Measurements from ENCODE around the gene GSTCD. TPM values are rescaled to one million over a fixed set of nuclear protein-coding genes. Genes with fewer than 3 reads are reported as not detected.

The GSTCD gene, protein sequence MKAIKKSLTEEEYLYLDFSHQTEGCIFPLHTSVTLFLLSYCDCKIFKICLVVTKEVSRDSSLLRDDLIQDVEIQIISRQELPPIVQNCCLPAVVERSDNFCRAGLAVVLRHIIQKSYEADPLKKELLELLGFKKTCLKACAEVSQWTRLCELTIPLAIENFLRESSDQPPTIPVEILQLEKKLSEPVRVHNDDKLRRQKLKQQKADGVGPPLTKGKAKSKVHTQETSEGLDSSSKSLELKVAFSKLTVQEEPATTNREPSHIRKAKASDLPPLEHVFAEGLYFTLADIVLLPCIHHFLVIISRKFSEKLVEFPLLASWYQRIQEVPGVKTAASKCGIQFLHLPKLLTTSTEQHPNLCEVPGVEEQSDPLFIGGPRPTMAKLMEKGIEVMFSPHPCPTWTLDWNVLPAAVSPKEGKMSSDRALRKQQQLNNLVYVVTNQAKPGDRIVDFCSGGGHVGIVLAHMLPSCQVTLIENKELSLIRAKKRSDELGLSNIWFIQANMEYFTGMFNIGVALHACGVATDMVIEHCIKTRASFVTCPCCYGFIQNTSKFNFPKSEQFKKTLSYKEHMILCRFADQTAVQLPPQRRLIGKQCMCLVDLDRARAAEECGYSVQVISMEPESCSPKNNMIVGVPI
- polyA plus RNA-seq (2013, experiment 1 of 2), result 3.9 TPM
- polyA plus RNA-seq (2013, experiment 2 of 2), result 3.2 TPM

DNA sequence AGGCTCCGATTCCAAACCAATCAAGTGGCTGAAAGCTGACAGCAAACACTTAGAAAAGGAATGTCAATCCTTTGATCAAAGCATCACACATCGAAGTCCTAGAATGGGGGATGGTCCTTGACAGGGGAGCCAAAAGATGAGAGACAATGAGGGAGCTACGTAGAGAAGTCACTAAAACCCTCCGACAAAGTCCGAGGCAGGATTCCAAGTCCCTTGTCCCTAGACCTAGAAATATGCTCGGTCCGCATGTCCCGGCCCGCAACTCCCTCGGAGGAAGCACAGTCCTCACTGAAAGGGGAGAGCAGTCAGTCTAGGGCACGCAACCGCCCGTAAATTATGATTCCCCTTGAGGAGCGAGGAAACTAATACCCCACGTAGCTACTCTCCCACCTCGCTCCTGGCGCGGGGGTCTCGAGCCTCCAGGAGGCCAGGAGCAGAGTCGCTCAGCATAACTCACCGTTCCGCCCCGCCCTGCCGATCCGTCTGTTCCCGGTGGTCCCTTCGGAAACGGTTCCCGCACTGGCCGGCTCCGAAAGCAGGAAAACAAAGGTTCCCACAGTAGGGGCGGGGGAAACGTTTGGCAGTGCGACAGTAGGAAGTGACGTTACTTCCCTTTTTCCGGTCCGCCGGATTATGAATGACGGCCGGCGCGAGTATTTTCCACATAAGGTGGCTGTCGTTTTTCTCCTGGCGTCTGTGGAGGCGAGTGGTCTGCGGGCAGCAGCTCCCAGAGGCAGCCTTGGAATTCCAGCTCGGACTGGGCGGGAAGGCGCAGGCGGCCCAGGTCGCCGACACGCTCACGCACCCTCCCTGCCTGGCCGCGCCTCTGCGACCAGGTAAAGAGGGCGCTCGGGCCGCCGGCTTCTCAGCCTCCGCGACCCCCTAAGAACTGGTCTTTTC, at the start of gene GSTCD, which contains the start of gene INTS12:
TSS of gene GSTCD (plus strand) at position 604 of the 900 bp plus-strand sequence. CDS start 8,830 bp downstream, outside the sequence.
TSS of gene INTS12 (minus strand) at position 509 of the 900 bp plus-strand sequence. CDS start 8,684 bp downstream, outside the sequence.
- peak within 1 kb of the TSS; percentile 95 for H4K8ac ChIP-seq (ENCODE audit: low read length)
- H2BK120ac ChIP-seq (ENCODE audit: low read depth, low read length), result peak within 1 kb of the TSS; percentile 21
- H3K4me3 ChIP-seq (ENCODE audit: insufficient read depth in 1 of 2, low read depth in 1 of 2, low read length in 2 of 2), result peak within 1 kb of the TSS; percentile 96 to 100
- H3K36me3 ChIP-seq (ENCODE audit: control insufficient read depth in 1 of 2, insufficient read depth in 2 of 2, low read depth in 1 of 2, low read length in 2 of 2), result peaks cover 0 to 6% of the 10 kb centered on the region in 2 experiments
- H2AK5ac ChIP-seq (ENCODE audit: low read length, severe bottlenecking), result no peak within 1 kb of the TSS
- H2BK15ac ChIP-seq (ENCODE audit: low read depth, poor library complexity, severe bottlenecking), result no peak within 1 kb of the TSS
- H2BK5ac ChIP-seq (ENCODE audit: low read depth, low read length, poor library complexity, severe bottlenecking), result peak within 1 kb of the TSS; percentile 69
- peak within 1 kb of the TSS in 1 of 2 experiments; percentile 95 for H3K14ac ChIP-seq (ENCODE audit: low read length in 2 of 2)
- H4K91ac ChIP-seq (ENCODE audit: low read length), result peak within 1 kb of the TSS; percentile 78
- peak within 1 kb of the TSS; percentile 100 for H2AFZ ChIP-seq (ENCODE audit: low read depth, low read length)
- no peak within 1 kb of the TSS for H2BK12ac ChIP-seq (ENCODE audit: low read length in 2 of 2)
- H3K27me3 ChIP-seq (ENCODE audit: control insufficient read depth in 1 of 2, insufficient read depth in 1 of 2, low read length in 2 of 2), result no peaks in the 10 kb centered on the region
- peak within 1 kb of the TSS; percentile 88 to 92 for H3K18ac ChIP-seq (ENCODE audit: low read depth in 1 of 2, low read length in 2 of 2)
- peak within 1 kb of the TSS; percentile 95 for H3K9ac ChIP-seq (ENCODE audit: low read length)
- peaks cover 16% of the 10 kb centered on the region for H3K79me1 ChIP-seq (replicated peaks; ENCODE audit: low read length, poor library complexity, severe bottlenecking)
- H3K4me1 ChIP-seq (ENCODE audit: control insufficient read depth, insufficient read depth, low read depth, low read length), result no peaks in the 10 kb centered on the region
- H3K27ac ChIP-seq (ENCODE audit: low read length, poor library complexity, severe bottlenecking), result peak within 1 kb of the TSS; percentile 90
- WGBS, result under 1% methylated on average over 57 of the region's 63 CpGs
- H3K9me3 ChIP-seq (ENCODE audit: control insufficient read depth, low read length), result no peaks in the 10 kb centered on the region
- peak within 1 kb of the TSS in 1 of 2 experiments; percentile 87 for H3K23ac ChIP-seq (ENCODE audit: low read length in 2 of 2)
- H3K4me2 ChIP-seq (ENCODE audit: low read length, poor library complexity, severe bottlenecking), result peak within 1 kb of the TSS; percentile 89
- H3K4ac ChIP-seq (ENCODE audit: low read depth in 1 of 2, low read length in 2 of 2), result peak within 1 kb of the TSS; percentile 5 to 91
- peak; percentile 95 for DNase-seq

GRCh38 chr4:105659190-105659589, 49.4 kb upstream of the GSTCD start:
- Histone ChIP-seq H3K4me1 (ENCODE audit: control insufficient read depth, insufficient read depth, low read depth, low read length) (no peaks in the 10 kb centered on the region), H3K9me3 (ENCODE audit: control insufficient read depth, low read length) (no peaks in the 10 kb centered on the region), H3K9ac (ENCODE audit: low read length) (no peak overlapping the region), H3K27me3 (ENCODE audit: control insufficient read depth in 1 of 2, insufficient read depth in 1 of 2, low read length in 2 of 2) (no peaks in the 10 kb centered on the region), H2BK5ac (ENCODE audit: low read depth, low read length, poor library complexity, severe bottlenecking) (no peak overlapping the region), H3K4ac (ENCODE audit: low read depth in 1 of 2, low read length in 2 of 2) (no peak overlapping the region), H4K91ac (ENCODE audit: low read length) (no peak overlapping the region), H3K14ac (ENCODE audit: low read length in 2 of 2) (no peak overlapping the region), H2AK5ac (ENCODE audit: low read length, severe bottlenecking) (no peak overlapping the region), H2BK120ac (ENCODE audit: low read depth, low read length) (no peak overlapping the region), H3K36me3 (ENCODE audit: control insufficient read depth in 1 of 2, insufficient read depth in 2 of 2, low read depth in 1 of 2, low read length in 2 of 2) (no peaks in the 10 kb centered on the region), H3K18ac (ENCODE audit: low read depth in 1 of 2, low read length in 2 of 2) (no peak overlapping the region), H2BK12ac (ENCODE audit: low read length in 2 of 2) (no peak overlapping the region), H3K4me2 (ENCODE audit: low read length, poor library complexity, severe bottlenecking) (no peak overlapping the region), H4K8ac (ENCODE audit: low read length) (no peak overlapping the region), H3K4me3 (ENCODE audit: insufficient read depth in 1 of 2, low read depth in 1 of 2, low read length in 2 of 2) (no peak overlapping the region), H2BK15ac (ENCODE audit: low read depth, poor library complexity, severe bottlenecking) (no peak overlapping the region), H3K79me1 (replicated peaks; ENCODE audit: low read length, poor library complexity, severe bottlenecking) (no peaks in the 10 kb centered on the region), H2AFZ (ENCODE audit: low read depth, low read length) (no peak overlapping the region), H3K27ac (ENCODE audit: low read length, poor library complexity, severe bottlenecking) (no peak overlapping the region), H3K23ac (ENCODE audit: low read length in 2 of 2) (no peak overlapping the region)
- 69% methylated on average over 3 of the region's 6 CpGs for whole genome bisulfite sequencing
- no peak for DNase-seq

- no peaks in the 10 kb centered on the region for H3K27me3 ChIP-seq (ENCODE audit: control insufficient read depth in 1 of 2, insufficient read depth in 1 of 2, low read length in 2 of 2)
- no peak overlapping the region for H3K4ac ChIP-seq (ENCODE audit: low read depth in 1 of 2, low read length in 2 of 2)
- no peak overlapping the region for H2AFZ ChIP-seq (ENCODE audit: low read depth, low read length)
- no peaks in the 10 kb centered on the region for H3K36me3 ChIP-seq (ENCODE audit: control insufficient read depth in 1 of 2, insufficient read depth in 2 of 2, low read depth in 1 of 2, low read length in 2 of 2)
- no peak overlapping the region for H3K4me3 ChIP-seq (ENCODE audit: insufficient read depth in 1 of 2, low read depth in 1 of 2, low read length in 2 of 2)
- H3K4me2 ChIP-seq (ENCODE audit: low read length, poor library complexity, severe bottlenecking), result no peak overlapping the region
- H2BK120ac ChIP-seq (ENCODE audit: low read depth, low read length), result no peak overlapping the region
- H2AK5ac ChIP-seq (ENCODE audit: low read length, severe bottlenecking), result no peak overlapping the region
- no CpG with 5 or more reads among the region's 3 CpGs for WGBS
- H2BK12ac ChIP-seq (ENCODE audit: low read length in 2 of 2), result no peak overlapping the region
- no peak overlapping the region for H4K8ac ChIP-seq (ENCODE audit: low read length)
- DNase-seq, result no peak
- H3K27ac ChIP-seq (ENCODE audit: low read length, poor library complexity, severe bottlenecking), result no peak overlapping the region
- no peak overlapping the region for H3K14ac ChIP-seq (ENCODE audit: low read length in 2 of 2)
- no peak overlapping the region for H2BK15ac ChIP-seq (ENCODE audit: low read depth, poor library complexity, severe bottlenecking)
- H3K23ac ChIP-seq (ENCODE audit: low read length in 2 of 2), result no peak overlapping the region
- H4K91ac ChIP-seq (ENCODE audit: low read length), result no peak overlapping the region
- H3K9ac ChIP-seq (ENCODE audit: low read length), result no peak overlapping the region
- H3K4me1 ChIP-seq (ENCODE audit: control insufficient read depth, insufficient read depth, low read depth, low read length), result no peaks in the 10 kb centered on the region
- no peak overlapping the region for H2BK5ac ChIP-seq (ENCODE audit: low read depth, low read length, poor library complexity, severe bottlenecking)
- H3K18ac ChIP-seq (ENCODE audit: low read depth in 1 of 2, low read length in 2 of 2), result no peak overlapping the region
- H3K79me1 ChIP-seq (replicated peaks; ENCODE audit: low read length, poor library complexity, severe bottlenecking), result no peaks in the 10 kb centered on the region
- no peaks in the 10 kb centered on the region for H3K9me3 ChIP-seq (ENCODE audit: control insufficient read depth, low read length)
Measured at GRCh38 chr4:105661028-105661427, 47.6 kb upstream of the GSTCD start.

All from mesenchymal stem cell (in vitro differentiated cells and primary cell).